NCI-H2081 (cell line): ENCODE measurements around the gene NEK1.
"Not testable (repeated sequence)": the region's sequence is repeated elsewhere in the genome, so short reads cannot be mapped to it uniquely, and the experiment has no call there.

Experiments used
- DNase-seq, 2 experiments: peaks; one replicate each; lab custom pipeline; 2025; lab: John Stamatoyannopoulos, UW

Gene NEK1

DNA sequence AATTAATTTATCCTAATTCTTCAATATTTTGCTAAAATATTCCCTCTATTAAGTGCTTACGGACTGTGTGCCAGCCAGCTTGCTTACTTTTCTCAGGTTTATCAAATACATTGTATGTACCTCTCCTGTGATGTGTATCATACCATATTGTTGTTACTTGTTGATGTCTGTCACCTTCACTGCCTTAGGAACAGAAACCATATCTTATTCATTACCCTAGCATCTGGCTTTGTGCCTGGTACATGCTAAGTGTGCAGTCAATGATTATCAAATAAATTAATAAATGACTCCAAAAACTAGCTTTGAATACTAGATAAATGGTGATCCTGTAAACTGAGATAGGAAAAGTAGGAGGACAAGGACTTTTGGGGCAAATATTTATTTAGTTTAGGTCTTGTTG, 14.9 kb upstream of the NEK1 start:
- no peak for DNase-seq

DNA sequence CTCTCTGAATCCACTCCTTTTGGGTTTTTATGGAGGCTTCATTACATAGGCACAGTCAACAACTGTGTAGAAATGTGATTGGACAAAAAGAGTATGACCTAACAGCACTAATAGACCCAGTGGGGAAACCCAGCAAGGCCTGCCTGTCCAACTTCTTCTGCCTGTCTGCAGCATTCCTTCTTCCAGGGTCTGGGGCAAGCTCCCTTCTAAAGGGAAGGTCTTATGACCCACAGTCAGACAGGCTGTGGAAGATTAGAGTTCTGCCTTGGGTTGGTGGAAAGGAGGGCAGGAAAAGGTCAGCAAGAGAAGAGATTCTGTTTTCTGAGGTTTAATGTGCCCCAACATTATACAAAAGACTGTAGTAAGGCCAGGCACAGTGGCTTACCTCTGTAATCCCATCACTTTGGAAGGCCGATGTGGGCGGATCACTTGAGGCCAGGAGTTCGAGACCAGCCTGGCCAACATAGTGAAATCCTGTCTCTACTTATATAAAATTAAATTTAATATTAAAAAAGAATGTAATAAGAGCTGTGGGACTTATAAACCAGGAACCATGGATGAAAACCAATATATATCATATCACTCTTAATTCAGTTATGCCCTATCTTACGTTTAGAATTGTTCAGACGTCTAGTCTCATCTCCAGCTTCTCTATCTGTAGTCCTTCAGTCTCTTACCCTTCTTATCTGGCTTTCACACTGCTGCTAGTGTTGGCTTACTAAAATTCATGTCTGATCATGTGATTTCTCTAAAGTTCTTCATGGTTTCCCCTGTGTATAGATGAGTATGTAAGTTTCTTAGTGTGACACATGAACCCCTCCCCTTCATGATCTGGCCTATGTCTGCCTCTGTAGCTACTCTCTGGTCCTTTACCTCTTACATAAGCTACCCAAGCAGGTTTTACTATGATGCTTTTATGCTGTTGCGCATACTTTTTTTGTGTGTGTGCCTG, 14.2 kb upstream of the NEK1 start:
- DNase-seq = no peak

GRCh38 chr4:169625886-169626285, 13.5 kb upstream of the NEK1 start:
- DNase-seq = no peak

DNA sequence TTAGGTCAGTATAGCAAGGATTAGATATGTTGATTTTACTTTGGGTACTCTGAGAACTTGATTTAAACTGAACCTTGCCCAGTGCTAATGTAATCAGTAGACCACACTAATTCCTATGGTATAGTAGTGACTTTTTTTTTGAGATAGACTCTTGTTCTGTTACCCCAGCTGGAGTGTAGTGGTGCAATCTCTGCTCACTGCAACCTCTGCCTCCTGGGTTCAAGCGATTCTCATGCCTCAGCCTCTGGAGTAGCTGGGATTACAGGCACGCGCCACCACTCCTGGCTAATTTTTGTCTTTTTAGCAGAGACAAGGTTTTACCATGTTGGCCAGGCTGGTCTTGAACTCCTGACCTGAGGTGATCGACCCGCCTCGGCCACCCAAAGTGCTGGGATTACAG, 11.6 kb upstream of the NEK1 start:
- not testable (repeated sequence) for DNase-seq

DNA sequence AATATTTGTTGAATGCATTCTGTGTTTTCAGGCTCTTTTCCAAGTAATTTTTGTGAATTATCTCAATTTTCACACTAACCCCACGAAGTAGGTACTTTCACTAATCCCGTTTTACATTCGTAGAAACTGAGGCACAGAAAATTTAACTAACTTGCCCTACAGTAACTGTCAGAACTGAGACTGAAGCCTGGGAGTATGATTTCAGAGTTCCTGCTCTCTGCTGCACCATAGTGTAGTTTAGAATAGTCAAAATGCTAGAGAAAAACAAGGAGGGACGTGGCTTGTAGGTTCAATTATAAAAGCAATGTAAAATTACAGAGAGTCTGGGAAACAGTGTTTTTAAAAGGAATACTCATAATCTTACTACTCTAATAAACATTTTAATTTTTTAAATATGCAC, 10.2 kb upstream of the NEK1 start:
- DNase-seq = no peak

DNA sequence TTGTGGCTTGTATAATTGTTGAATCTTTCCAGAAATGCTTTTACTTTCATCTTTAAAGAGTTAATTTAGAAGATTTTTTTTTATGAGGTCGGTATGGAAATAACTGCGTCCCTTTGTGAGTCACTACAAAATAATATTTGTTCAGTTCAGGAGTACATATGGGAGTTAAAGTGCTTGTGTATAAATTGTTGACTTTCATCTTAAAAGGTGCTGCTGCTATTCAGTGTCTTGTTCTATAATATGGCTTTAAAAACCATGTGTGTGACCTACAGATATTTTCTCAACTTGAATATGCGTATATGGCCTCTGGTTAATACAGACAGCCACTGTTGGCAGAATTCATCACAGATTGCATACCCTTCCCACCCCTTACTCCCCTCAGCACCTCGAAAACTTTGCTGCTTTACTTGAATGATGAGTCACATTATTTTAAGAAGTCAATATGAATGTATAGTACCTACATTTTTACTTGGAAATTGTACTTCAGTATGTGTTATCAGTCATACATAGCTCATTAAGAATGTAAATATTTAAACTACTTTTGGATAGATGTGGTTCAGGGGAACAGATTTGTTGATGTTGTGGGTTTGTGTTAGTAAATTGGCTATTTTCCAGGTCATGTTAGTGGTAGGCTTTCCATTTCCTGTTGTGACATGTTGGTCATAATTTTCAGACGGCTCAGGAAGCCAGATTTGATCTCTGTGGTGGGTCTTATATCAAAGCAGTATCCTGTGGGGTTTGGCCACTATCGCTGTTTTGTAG, 9.5 kb upstream of the NEK1 start:
- peak in 1 of 2 experiments; percentile 34 for DNase-seq

DNA sequence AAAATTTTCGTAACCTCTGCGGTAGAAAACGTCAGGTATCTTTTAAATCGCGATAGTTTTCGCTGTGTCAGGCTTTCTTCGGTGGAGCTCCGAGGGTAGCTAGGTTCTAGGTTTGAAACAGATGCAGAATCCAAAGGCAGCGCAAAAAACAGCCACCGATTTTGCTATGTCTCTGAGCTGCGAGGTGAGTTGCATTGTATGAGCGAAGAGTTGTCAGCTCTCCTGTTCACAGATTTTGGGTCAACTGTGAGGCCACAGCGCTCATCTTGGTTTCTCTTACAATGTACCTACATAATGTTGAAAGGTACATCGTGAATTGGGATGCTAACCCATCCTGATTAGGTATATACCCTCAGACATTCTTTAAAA, 8.5 kb upstream of the NEK1 start:
- peak in 1 of 2 experiments; percentile 17 for DNase-seq

GRCh38 chr4:169619958-169620879, 7.8 kb upstream of the NEK1 start, which contains the start of gene CLCN3:
Gene CLCN3, plus strand, starts transcription at chr4:169620578. Its CDS starts 15,351 bp downstream, at chr4:169635929.
- peak; percentile 91 to 95 for DNase-seq

DNA sequence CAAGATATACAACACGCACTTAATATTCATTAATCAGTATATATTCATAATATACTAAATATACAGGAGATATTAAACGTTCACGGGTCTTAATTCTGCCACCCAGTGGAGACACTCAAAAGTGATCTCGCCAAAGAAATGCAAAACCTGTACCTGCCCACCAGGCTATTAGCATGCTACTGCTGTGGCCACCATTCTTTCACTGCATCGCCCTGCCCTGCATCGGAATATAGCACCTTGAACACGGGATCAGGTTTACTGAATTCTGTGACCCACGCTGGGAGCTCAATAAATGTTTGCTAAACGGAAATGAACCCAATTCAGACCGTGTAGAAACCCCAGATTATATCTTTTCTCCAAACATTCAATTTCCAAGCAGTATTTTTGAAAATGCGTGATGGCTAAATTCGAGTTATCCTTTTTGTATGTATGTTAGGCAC, 7.2 kb upstream of the NEK1 start:
- peak in 1 of 2 experiments; percentile 41 for DNase-seq

DNA sequence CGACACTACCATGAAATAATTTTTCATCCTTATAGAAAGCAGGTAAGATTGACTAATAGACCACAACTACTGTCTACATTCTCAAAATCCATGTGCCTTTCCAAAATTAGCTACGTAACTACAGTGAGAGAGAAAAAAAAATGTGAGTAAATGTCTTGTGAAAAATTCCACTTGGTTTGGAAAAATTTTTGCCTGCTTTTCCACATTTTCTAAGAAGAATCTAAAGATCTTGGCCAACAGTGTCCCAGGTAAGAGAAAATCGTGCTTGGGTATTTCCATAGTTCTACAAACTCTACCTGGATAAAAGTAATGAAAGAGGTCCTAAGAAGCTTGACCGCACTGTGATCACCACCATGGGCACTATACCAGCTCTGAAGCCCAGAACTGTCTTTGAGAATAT, 6.6 kb upstream of the NEK1 start:
- no peak for DNase-seq

GRCh38 chr4:169618286-169618685, 5.9 kb upstream of the NEK1 start:
- no peak for DNase-seq

- DNase-seq = no peak
Measured at GRCh38 chr4:169617306-169617705, 4.9 kb upstream of the NEK1 start.

DNA sequence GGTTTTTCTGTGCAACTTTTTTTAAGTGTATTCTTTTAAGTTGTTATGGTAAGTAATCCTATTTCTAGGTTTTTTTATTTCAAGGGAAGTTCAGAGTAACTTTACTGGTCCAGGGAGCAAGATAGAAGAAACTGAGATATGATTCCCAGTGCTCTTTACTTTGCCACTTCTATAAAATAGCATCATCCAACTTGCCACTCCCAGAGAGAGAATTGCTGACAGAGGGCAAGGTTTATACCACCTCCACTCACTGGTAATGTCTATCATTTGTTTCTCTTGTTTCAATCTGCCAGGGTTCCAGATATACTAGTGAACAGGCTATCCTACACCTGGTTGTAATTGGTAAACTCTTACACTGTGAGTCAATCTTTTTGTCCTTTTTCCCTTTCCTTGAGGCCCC, 4.5 kb upstream of the NEK1 start:
- DNase-seq = no peak

- DNase-seq = no peak
Measured at GRCh38 chr4:169615467-169616106, 3.2 kb upstream of the NEK1 start.

DNA sequence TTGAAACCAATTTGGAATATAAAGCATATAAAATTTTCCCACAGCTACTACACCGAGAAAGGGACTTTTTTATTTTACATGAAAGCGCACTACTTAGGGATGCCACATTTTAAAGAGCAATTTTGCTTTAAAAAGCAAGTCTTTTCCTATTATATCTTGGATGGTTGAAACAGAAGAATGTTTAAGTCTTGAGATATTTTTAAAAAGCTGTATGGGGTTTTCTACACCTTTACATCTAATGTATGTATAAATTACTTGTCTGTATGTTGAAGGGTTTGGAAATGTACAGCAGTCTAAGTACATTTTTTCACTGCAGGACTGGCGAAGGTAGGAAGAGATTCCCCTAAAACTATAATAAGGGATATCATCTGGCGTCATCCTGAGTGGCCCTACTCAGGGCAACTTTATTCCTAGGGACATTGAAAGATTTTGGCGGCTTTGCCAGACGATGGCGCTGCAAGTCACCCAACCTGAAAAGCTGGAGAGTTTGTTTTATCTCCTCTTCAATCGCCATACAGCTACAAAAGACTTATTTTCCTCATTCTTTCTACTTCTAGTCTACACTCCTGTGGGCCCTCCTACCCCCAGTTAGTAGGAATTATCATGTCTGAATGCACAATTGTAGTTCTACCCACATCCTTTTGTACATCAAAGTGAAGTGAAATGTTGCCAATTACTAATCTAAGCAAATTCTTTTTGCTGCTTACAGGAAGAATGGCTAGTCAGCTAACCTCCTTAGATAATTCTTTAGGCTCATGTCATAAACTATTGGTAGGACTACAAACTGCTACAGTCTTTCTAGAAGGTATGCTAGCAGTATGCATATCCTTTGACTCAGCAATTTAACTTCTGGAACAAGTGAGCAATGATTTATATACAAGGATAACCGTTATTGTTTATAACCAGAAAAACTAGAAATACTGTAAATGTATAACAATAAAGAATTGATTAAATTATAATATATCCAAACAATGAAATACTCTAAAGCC, 782 bp upstream of the NEK1 start:
- peak; percentile 63 to 78 for DNase-seq

- no peak for DNase-seq
Measured at GRCh38 chr4:169611157-169611556, 1.2 kb downstream of the NEK1 start.

DNA sequence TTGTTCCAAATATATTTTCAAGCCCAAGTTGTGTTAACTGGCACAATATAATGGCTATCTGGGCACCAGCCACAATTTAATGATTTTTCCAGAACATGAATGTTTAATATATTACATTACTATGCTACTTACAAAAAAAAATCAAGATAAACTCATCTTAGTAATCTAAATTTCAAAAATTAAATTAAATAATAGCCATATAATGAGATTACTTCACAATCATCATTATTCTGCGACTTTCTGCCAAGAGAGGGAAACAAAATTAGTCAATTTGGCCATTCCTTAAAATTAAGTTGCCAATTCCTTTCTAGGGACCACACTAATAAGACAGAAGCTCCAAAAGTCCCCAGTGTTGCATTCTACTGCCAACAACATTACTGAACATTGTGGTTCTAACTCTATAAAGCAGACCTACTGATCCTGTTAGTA, 7.5 kb downstream of the NEK1 start:
- no peak for DNase-seq

GRCh38 chr4:169604131-169604900, 8.1 kb downstream of the NEK1 start:
- DNase-seq = no peak

DNA sequence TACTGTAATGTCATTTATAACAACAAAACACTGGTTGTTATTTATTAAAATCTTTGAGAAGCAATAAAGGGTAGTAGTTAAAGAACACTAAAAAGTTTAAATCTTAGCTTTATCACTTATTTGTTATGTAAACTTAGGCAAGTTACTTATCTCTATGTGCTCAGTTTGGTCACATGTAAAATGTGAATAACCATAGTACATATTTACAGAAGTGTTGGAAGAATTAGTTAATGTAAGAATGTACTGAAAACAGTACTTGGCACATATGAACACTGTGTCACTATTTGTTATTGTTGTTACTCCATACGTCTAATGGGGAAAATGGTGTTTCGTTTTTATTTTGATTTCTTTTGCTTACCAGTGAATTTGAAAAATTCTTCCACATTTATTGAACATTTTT, 9.1 kb downstream of the NEK1 start:
- DNase-seq = no peak
